Stimulated activated CD4-positive, alpha-beta T cell treated with anti-CD3 and anti-CD28 coated beads, Interleukin-12 subunit alpha, Interleukin-12 subunit beta, amount 100 ng/mL, for 48 hours (primary cell): ENCODE measurements around the gene FGF11.
"Not testable (repeated sequence)": the region's sequence is repeated elsewhere in the genome, so short reads cannot be mapped to it uniquely, and the experiment has no call there.

Source experiments
- DNase-seq, 3 donors: peaks; one replicate each; pipeline ENCODE4 v3.0.0-alpha.2; 2020; ENCODE audit warnings: low read depth in 2 of 3, low spot score in 1 of 3

Gene FGF11

DNA sequence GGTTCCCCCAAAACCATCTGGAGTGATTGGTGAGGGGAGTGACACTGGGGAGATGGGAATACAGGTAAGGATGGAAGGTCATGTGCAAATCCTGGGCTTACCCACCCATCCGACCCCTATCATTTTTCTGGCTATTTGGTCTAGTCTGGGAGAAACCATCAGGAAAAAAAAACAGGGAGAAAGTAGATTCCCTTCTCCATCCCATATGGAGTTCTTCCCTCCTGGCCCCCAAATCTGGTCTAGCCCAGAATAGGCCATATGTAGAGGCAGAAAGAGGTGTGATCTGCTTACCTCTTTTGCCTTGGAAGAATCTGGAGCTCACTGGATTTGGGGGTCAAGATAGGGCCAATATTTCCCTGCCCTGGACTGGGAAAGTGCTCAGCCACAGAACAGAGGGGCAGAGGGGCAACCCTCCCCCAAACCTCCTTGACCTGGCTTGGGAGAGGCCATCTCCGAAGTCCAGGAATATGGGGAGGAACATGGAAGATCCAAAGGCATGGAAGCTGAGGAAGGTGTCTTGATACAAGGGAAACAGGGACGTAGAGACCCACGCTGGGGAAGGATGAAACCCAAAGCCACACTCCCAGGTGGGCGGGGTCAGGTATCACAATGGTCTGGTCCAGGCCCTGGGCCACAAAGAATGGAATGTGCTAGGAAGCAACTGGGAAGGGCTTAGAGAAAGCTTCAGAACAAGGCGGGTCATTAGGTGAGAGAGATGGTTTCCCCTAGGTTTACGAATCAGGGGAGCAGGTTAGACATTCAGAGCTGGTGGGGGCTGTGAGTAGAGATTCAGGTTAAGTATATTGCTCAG is 21.7 kb downstream of the FGF11 start:
- DNase-seq: no peak

GRCh38 chr17:7462474-7463371 is 23.4 kb downstream of the FGF11 start:
- no peak for DNase-seq

GRCh38 chr17:7463372-7463846 is 24.1 kb downstream of the FGF11 start:
- no peak for DNase-seq

DNA sequence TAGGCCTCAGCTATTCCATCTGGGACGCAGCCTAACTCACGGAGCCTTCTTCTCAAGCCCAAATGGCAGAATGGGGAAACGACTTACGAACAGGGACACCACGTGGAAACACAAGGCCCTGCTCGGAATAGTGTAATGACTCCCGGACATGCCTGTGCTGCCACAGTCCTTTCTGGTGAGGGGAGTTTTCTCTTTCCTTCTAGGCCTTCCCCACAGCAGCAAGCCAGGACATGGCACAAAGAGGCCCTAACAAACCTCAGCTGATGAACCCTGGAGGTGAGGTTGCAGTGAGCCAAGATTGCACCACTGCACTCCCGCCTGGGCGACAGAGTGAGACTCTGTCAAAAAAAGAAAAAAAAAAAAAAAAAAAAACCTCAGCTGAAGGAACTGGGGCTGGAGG is 24.8 kb downstream of the FGF11 start:
- no peak for DNase-seq

DNA sequence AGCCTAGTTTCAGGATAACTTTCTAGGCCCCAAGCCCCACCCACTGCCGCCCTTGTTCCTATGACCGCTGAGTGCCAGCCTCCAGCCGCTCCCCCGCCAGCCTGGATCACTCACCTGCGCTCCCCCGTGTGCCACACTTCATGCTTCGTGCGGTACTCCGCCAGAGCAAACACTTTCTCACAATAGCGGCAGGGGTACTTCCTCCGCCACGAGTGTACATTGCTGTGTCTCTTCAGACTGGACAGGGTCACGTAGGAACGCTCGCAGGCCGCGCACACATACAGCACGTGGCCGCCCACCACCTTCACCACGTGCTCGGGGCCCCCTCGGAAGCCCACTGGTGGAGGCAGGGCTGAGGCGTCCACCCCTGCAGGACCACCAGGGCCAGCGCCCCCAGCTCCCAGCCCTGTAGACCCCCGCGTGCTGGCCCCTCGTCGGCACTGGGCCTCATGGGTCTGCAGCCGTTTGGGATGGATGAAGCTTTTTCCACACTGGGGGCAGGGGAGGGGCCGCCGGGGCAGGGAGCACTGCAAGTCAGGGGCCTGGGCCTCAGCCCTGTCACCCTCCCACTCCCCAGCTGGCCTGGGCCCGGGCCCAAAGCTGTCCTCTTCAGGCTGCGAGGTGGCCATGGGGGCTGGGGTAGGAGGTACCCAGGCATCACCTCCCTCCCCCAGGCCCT is 26.4 kb downstream of the FGF11 start:
- DNase-seq: no peak

DNA sequence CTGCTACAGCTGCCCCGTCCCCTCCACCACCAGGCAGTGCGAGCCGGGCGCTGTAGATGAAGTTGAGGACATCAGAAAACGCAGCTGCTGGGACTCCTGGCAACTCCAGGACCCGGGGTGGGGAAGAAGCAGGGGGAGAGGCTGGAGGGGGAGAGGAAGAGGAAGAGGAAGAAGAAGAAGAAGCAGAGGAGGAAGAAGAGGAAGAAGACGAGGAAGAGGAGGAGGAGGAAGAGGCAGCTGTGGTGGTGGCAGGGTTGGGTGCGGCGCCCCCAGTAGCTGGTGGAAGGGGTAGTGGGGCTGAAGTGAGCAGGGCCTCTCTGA is 27.0 kb downstream of the FGF11 start:
- no peak for DNase-seq

GRCh38 chr17:7466639-7467341 is 27.5 kb downstream of the FGF11 start:
- no peak for DNase-seq

DNA sequence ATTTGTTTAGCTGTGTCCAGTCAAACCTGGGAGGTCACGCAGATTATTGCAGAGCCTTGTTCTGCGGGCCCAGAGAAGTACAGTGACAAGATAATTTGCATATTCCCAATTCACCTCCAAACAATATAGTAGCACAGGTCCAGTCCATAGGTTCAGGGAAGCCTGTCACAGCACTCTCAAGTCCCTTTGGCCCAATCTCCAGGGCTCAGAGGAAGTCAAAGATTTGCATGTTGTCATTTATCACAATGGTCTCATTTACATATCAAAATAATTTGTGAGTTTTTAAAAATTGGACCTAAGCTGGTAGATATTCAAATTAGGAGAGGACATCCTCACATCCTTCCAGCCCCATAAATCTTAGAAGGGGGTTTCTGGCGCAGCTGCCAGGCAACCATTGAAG is 28.2 kb downstream of the FGF11 start:
- no peak for DNase-seq

DNA sequence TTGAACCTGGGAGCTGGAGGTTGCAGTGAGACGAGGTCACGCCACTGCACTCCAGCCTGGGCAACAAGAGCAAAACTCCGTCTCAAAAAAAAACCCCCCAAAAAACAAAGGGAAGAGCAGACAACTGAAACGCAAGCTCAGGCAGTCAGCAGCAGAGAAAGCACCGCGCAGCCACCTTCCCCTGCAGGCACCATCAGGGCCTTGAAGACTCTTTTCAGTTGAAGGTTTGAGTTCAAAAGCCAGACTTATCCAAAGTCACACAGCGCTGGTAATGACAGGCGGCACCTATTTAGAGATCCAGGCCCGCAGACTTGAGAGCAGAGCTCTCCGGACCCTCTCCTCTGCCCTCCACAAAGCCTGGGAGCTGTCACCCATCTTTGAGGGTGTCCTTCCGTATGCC is 29.0 kb downstream of the FGF11 start:
- DNase-seq: no peak

DNA sequence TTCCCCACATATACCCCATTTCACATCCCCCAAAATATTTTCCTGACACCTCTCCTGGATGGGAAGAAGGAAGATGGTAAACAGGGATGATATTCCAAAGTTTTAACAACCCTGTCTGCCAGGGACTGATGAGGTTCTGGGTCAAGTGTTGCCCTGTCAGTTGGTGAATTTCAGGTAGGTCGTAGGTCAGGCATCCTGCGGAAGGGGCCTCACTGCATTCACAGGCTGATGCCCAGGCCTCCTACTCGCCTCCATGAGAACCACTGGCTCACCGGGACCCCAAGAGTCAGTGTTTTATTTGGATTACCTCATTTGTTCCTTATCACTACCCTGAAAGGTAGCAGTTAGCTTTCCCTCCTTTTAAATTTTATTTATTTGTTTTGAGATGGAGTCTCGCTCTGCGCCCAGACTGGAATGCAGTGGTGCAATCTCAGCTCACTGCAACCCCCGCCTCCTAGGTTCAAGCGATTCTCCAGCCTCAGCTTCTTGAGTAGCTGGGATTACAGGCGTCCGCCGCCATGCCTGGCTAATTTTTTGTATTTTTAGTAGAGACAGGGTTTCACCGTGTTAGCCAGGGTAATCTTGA is 29.6 kb downstream of the FGF11 start:
- no peak for DNase-seq

GRCh38 chr17:7469843-7470242 is 30.5 kb downstream of the FGF11 start:
- DNase-seq: not testable (repeated sequence)

DNA sequence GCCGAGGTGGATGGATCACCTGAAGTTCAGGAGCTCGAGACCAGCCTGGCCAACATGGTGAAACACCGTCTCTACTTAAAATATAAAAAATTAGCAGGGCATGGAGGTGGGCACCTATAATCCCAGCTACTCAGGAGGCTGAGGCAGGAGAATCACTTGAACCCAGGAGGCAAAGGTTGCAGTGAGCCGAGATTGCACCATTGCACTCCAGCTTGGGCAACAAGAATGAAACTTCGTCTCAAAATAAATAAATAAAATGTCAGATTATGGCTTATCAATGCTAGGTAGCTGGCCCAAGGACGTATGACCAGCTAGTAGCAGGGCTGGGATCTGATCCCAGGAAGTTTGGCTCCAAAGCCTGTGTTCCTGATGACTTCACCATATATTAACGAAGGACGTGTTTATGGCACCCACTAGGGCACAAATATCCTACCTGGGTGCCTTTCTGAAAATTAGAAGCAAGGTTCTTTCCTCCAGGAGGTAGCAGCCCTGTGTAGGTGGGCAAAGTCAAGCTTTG is 31.2 kb downstream of the FGF11 start:
- not testable (repeated sequence) for DNase-seq

DNA sequence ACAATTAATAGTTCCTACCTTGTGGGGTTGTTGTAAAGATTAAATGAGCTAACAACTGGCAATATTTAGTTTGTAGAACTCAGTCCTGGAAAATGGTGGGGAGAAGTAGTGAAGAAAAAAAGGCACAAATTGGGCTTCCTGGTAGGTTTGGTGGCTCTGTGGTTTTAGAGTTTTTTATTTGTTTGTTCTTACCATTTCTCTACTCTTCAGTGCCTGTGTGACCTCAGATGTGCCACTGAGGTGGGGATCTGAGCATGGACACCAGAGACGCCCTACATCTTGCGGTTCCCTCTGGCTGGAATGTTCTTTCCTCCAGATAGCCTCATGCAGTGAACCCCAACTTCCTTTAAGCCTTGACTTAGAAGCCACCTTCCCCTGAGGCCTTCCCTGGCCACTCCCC is 32.4 kb downstream of the FGF11 start:
- DNase-seq: no peak

DNA sequence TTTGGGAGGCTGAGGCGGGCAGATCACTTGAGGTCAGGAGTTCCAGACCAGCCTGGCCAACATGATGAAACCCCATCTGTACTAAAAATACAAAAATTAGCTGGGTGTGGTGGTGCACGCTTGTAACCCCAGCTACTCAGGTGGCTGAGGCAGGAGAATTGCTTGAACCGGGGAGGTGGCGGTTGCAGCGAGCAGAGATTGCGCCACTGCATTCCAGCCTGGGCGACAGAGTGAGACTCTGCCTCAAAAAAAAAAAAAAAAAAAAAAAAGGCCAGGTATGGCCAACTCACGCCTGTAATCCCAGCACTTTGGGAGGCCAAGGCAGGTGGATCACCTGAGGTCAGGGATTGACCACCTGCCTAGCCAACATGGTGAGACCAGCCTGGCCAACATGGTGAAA is 35.5 kb downstream of the FGF11 start:
- DNase-seq: not testable (repeated sequence)

DNA sequence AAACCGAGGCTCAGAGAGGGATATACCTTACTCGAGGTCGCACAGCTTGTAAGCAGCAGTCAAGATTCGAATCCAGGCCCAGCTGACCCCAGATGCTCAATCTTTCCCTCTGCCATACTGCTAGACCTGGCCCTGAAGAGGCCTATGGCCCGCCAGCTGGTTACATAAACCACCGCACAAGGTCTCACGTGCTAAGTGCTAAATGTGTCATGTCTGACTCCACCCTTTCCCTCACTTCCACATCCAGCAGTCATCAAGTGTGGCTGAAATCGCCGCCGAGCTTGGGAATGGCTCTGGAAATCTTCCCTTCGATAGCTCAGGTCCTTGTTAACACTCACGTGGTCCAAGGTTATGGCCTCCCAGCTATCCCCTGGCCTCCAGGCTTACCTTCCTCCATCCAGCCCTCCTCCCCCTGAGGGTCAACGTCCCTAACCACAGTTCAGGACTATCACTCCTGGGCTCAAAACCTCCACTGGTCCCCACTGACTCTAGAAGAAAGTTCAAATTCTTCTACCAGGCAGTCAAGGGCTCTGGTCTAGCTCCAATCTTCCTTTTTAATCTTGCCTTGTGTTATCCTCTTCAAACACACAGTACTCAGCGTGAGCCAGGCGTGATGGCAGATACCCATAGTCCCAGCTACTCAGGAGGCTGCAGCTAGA is 36.6 kb downstream of the FGF11 start:
- DNase-seq: no peak

- no peak for DNase-seq
These were observed 37.2 kb downstream of the FGF11 start for GRCh38 chr17:7476494-7476893.

- no peak for DNase-seq
These were observed 37.6 kb downstream of the FGF11 start for GRCh38 chr17:7476951-7477350.

DNA sequence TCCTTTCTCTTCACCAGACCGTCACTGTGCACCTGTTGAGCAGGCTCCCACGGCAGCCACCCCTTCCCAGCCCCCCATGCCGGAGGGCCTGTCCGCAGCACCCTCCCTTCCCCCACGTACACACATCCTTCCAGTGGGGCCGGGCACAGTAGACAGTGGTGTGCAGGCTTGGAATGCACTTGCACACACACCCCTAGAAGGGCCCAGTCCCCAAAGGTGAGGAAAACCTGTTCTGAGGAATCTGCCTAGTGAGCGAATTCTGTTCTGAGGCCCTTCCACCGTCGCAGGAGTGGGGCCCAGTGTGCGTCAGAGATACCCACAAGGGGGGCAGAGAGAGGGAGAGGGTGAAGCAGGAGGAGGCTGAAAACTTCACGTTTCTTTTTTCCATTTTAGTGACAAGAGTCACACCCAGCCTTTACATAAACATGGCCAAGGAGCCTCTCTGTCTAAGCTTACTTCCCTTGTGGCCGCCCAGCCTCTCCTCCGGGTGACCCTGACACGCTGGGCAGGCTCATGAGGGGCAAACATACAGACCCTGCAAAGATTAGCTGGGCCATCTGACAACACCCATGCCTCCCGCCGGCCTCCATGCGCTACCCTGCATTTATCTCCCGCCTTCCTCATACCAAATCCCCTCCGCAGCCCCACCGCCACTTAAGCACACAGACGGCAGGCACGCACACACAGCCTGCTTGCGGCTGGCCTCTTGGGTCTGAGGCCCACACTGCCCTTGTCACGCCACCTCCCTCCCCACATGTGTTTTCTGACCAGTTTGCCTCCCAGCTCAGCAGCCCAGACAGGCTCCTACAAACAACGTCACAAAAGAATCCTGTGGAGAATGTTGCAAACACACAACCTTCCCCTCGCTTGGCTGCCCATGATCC is 38.3 kb downstream of the FGF11 start:
- no peak for DNase-seq
